ENCODE measurements around the gene IPO13.
A peak's percentile ranks its signal among the peaks of the same experiment; 100 is the strongest.

IPO13 gene

DNA sequence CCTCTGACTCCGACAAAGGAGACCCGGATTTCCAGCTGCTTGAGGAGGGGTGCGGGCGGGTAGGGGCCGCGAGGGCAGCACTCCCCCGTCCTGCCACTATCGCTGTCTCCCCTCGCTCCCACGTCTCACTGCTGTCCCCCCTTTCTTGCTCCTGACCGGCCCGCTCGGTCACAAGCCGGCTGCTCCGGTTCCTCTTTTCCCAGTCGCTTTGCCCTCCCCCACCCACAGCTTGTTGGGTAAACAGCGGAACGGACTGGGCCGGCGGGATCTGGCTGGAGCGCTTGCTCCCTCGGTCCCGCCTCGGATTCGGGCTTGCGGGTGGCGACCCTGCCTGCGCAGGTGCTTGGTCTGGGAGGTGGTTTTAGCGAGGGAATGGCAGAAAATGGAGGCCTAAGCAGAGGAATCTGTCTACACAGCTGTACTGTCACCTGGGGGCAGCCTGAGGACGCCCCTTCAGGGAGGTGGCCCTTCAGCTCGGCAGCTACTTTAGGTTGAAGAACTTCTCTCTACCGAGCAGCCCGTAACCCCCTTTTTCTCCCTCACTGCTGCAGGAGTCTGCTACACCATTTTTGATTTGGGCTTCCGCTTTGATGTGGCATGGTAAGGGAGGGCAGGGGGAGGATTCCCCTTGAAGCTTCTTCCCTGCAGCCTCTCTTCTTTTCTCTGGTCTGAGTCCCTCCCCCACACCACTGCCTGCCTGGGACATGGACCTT lies 28.7 kb downstream of the IPO13 start:
- DNase-seq, result no peak

GRCh38 chr1:43976045-43976444 lies 29.3 kb downstream of the IPO13 start:
- DNase-seq, result no peak

- DNase-seq, result no peak
Observed at GRCh38 chr1:43976890-43977289, 30.1 kb downstream of the IPO13 start.

DNA sequence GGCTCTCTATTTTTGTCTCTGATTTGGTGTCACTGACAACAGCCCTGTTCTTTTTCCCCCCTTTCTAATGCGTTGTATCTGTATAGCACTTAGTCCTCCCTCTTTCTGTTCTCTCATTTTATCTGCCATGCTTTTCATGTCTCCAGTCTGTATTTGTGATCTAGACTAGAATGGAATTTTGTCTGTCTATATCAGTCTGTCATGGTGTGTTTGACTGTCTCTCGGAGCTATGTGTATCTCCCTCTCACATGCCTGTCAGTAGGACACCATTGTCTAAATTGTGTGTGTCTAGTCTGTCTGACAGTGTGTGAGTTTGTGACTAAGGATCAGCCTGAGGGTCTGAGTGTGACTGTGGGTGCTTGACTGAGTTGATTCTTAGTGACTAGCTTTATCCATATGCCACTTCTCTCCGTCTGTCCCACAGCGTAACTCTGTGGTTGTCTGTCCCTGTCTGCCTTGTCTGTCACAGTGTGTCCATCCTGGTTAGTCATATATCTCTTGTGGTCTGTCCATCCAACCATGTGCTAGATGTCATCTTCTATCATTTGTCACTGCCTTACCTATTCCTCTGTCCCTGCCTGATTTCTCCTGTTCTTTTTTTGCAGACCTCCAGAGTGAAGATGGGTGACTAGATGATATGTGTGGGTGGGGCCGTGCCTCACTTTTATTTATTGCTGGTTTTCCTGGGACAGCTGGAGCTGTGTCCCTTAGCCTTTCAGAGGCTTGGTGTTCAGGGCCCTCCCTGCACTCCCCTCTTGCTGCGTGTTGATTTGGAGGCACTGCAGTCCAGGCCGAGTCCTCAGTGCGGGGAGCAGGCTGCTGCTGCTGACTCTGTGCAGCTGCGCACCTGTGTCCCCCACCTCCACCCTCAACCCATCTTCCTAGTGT lies 30.9 kb downstream of the IPO13 start:
- no peak for DNase-seq

GRCh38 chr1:43978264-43978550 lies 31.5 kb downstream of the IPO13 start:
- DNase-seq, result no peak

- DNase-seq, result peak; percentile 42
Observed at GRCh38 chr1:43978551-43979260, 32.0 kb downstream of the IPO13 start, which contains the start of gene B4GALT2. Gene B4GALT2, plus strand, starts transcription at chr1:43979210. Its CDS starts 1,951 bp downstream, at chr1:43981161.

DNA sequence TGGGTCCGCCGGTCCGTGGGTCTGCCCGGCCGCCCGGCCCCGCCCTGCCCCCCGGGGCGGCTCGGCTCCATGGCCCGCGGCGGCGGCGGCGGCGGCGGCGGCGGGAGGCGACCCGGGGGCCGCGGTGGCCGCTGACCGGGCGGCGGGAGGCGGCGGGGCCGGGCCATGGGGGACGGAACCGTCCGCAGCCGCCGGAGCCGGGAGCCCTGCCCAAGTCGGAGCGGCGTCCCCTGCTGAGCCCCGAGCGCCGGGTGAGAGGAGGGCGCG lies 32.4 kb downstream of the IPO13 start:
- DNase-seq, result no peak

- peak; percentile 53 for DNase-seq
Observed at GRCh38 chr1:43979528-43980254, 32.9 kb downstream of the IPO13 start.

- peak; percentile 42 for DNase-seq
Observed at GRCh38 chr1:43980255-43981134, 33.7 kb downstream of the IPO13 start.

DNA sequence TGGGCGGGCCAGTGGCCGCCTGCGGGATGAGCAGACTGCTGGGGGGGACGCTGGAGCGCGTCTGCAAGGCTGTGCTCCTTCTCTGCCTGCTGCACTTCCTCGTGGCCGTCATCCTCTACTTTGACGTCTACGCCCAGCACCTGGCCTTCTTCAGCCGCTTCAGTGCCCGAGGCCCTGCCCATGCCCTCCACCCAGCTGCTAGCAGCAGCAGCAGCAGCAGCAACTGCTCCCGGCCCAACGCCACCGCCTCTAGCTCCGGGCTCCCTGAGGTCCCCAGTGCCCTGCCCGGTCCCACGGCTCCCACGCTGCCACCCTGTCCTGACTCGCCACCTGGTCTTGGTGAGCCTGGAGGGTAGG lies 34.4 kb downstream of the IPO13 start:
- DNase-seq, result no peak

- DNase-seq, result no peak
Observed at GRCh38 chr1:43981636-43982035, 34.9 kb downstream of the IPO13 start.

DNA sequence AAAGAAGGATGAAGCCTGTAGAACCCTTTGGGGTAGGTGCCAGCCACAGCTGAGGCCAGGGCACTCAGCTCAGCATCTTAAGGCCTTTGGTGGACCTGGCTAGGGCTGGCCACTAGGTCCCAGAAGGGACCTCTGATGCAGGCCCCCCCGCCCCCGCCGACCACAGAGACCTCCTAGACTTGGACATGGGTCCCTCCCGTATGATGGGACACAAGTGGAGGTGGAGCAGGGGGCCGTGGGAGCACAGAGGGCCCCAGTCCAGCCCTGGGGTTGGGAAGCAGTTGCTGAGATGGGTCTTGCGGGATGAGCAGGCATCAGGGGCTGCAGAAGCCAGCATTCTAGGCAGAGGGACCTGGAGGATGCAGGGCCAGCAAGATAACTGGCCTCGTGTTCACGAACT lies 35.5 kb downstream of the IPO13 start:
- no peak for DNase-seq

- no peak for DNase-seq
Observed at GRCh38 chr1:43982808-43983207, 36.1 kb downstream of the IPO13 start.

DNA sequence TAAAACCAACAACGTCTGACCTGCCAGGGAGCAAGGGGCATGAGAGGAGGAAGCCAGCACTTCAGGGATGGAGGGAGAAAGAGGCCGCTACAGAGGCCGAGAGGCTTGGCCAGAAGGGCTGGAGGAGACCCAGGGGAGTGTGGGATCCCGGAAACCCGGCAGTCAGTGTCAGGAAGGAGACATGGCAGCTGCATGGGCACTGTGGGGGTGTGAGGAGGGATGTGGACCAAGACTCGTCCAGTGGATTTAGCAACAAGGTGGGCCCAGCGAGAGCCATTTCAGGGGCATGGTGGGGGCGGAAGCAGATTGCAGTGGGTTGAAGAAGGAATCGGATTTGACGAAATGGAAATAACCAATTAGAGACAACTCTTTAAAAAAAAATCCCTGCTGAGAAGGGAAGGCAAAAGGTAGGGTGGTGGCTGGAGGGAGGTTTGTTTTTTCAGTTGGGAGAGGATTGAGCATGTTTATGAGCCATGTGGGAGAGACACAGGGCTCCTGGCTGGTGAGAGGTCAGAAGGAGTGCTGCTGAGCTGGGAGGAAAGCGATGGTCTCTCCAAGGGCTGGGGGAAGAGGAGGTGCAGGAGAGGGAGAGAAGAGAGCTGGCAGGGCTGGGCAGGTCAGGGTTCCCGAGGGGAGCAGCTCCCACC lies 36.6 kb downstream of the IPO13 start:
- DNase-seq, result no peak

- no peak for DNase-seq
Observed at GRCh38 chr1:43984855-43985254, 38.1 kb downstream of the IPO13 start.

- DNase-seq, result no peak
Observed at GRCh38 chr1:43985984-43986595, 39.3 kb downstream of the IPO13 start.

GRCh38 chr1:43986712-43987111 lies 40.0 kb downstream of the IPO13 start:
- DNase-seq, result no peak

DNA sequence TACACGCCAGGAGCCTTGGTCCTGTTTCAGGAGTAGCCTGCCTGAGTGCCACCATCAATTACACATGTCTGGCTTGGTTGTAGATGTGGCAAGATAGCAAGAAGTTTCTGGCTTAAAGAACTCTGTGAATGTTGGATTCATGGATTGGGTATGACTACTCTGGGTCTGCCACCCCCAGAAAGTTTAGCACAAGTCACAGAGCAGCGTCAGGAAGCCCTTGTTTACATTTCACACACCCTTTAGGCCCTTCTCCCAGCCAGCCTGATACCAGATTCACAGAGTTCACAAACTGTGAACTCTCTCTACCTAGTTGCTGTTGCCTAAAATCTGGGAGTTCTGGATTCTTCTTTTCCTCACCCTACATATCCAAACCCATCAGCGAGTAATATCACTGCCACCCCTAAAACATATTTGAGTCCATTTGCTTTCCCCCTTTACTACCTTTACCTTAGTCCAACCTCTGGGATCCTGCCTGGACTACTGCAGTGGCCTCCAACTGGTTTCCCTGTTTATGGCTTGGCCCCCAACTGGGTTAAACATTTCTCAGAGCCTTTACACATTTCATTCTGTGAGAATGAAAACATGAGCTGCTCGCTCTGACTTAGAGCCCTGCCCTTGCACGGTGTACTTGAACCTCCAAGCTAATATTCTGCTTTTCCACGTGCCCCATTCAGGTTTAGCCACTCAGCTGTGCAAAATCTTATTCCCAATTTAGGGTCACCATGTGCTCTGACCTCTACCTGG lies 40.6 kb downstream of the IPO13 start:
- no peak for DNase-seq

DNA sequence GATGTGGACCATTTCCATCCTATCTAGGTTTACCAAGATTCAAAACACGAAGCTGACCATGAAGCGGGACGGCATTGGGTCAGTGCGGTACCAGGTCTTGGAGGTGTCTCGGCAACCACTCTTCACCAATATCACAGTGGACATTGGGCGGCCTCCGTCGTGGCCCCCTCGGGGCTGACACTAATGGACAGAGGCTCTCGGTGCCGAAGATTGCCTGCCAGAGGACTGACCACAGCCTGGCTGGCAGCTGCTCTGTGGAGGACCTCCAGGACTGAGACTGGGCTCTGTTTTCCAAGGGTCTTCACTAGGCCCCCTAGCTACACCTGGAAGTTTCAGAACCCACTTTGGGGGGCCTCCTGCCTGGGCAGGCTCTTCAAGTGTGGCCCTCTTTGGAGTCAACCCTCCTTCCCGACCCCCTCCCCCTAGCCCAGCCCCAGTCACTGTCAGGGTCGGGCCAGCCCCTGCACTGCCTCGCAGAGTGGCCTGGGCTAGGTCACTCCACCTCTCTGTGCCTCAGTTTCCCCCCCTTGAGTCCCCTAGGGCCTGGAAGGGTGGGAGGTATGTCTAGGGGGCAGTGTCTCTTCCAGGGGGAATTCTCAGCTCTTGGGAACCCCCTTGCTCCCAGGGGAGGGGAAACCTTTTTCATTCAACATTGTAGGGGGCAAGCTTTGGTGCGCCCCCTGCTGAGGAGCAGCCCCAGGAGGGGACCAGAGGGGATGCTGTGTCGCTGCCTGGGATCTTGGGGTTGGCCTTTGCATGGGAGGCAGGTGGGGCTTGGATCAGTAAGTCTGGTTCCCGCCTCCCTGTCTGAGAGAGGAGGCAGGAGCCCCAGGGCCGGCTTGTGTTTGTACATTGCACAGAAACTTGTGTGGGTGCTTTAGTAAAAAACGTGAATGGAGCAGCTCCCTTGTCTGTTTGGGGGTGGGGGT lies 43.8 kb downstream of the IPO13 start:
- no peak for DNase-seq

DNA sequence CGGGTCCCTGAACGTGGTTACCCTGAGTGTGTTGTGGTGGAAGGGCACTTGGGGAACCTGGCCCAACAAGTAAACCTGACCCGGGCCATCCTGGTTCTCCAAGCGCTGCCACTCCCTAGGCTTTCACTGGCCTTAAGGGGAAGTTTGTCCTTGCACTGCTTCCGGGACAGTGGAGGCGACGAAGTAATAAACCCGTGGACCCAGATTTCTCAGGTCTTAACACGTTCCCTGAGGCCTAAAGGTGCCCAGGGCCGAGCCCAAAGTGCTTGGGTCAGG lies 44.4 kb downstream of the IPO13 start:
- no peak for DNase-seq

Measured in HCEC 1CT (cell line).